ENCODE data around the gene TLL2. TPM values are rescaled to one million over a fixed set of nuclear protein-coding genes. Genes with fewer than 3 reads are reported as not detected.

The TLL2 gene
- total RNA-seq, 1 donor from 2014 or later = not detected

- Mint-ChIP-seq H3K27ac (ENCODE audit: unreplicated experiment) (no peak overlapping the region), H3K36me3 (ENCODE audit: unreplicated experiment) (no peaks in the 10 kb centered on the region), H3K9me3 (ENCODE audit: unreplicated experiment) (no peaks in the 10 kb centered on the region), H3K4me3 (ENCODE audit: unreplicated experiment) (no peak overlapping the region), H3K27me3 (ENCODE audit: unreplicated experiment) (peaks cover 11% of the 10 kb centered on the region), H3K4me1 (ENCODE audit: unreplicated experiment) (no peaks in the 10 kb centered on the region)
- DNase-seq (ENCODE audit: extremely low spot score, unreplicated experiment) = no peak
- no peak for TF ChIP-seq CTCF (IDR thresholded peaks at IDR 0.05)
Measured at GRCh38 chr10:96501985-96502384, 11.7 kb downstream of the TLL2 start.

GRCh38 chr10:96500519-96500918 is 13.2 kb downstream of the TLL2 start:
- H3K4me1 Mint-ChIP-seq (ENCODE audit: unreplicated experiment) = no peaks in the 10 kb centered on the region
- peak; percentile 51 for DNase-seq (ENCODE audit: extremely low spot score, unreplicated experiment)
- TF ChIP-seq CTCF (IDR thresholded peaks at IDR 0.05) = no peak
- H3K27me3 Mint-ChIP-seq (ENCODE audit: unreplicated experiment) = peaks cover 14% of the 10 kb centered on the region
- H3K27ac Mint-ChIP-seq (ENCODE audit: unreplicated experiment) = no peak overlapping the region
- H3K4me3 Mint-ChIP-seq (ENCODE audit: unreplicated experiment) = no peak overlapping the region
- no peaks in the 10 kb centered on the region for H3K9me3 Mint-ChIP-seq (ENCODE audit: unreplicated experiment)
- H3K36me3 Mint-ChIP-seq (ENCODE audit: unreplicated experiment) = no peaks in the 10 kb centered on the region

- no peaks in the 10 kb centered on the region for H3K36me3 Mint-ChIP-seq (ENCODE audit: unreplicated experiment)
- no peaks in the 10 kb centered on the region for H3K9me3 Mint-ChIP-seq (ENCODE audit: unreplicated experiment)
- H3K27ac Mint-ChIP-seq (ENCODE audit: unreplicated experiment) = no peak overlapping the region
- peaks cover 17% of the 10 kb centered on the region for H3K27me3 Mint-ChIP-seq (ENCODE audit: unreplicated experiment)
- no peaks in the 10 kb centered on the region for H3K4me1 Mint-ChIP-seq (ENCODE audit: unreplicated experiment)
- no peak for DNase-seq (ENCODE audit: extremely low spot score, unreplicated experiment)
- H3K4me3 Mint-ChIP-seq (ENCODE audit: unreplicated experiment) = no peak overlapping the region
- no peak for TF ChIP-seq CTCF (IDR thresholded peaks at IDR 0.05)
Measured at GRCh38 chr10:96500050-96500449, 13.7 kb downstream of the TLL2 start.

- Mint-ChIP-seq H3K36me3 (ENCODE audit: unreplicated experiment) (no peaks in the 10 kb centered on the region), H3K9me3 (ENCODE audit: unreplicated experiment) (no peaks in the 10 kb centered on the region), H3K27me3 (ENCODE audit: unreplicated experiment) (peaks cover 18% of the 10 kb centered on the region), H3K4me1 (ENCODE audit: unreplicated experiment) (no peaks in the 10 kb centered on the region), H3K4me3 (ENCODE audit: unreplicated experiment) (no peak overlapping the region), H3K27ac (ENCODE audit: unreplicated experiment) (no peak overlapping the region)
- no peak for TF ChIP-seq CTCF (IDR thresholded peaks at IDR 0.05)
- DNase-seq (ENCODE audit: extremely low spot score, unreplicated experiment) = peak; percentile 59
Measured at GRCh38 chr10:96497391-96497790, 16.3 kb downstream of the TLL2 start.

- TF ChIP-seq CTCF (IDR thresholded peaks at IDR 0.05) = no peak
- Mint-ChIP-seq H3K27me3 (ENCODE audit: unreplicated experiment) (peaks cover 17% of the 10 kb centered on the region), H3K27ac (ENCODE audit: unreplicated experiment) (no peak overlapping the region), H3K4me3 (ENCODE audit: unreplicated experiment) (no peak overlapping the region), H3K4me1 (ENCODE audit: unreplicated experiment) (no peaks in the 10 kb centered on the region), H3K36me3 (ENCODE audit: unreplicated experiment) (no peaks in the 10 kb centered on the region), H3K9me3 (ENCODE audit: unreplicated experiment) (no peaks in the 10 kb centered on the region)
- DNase-seq (ENCODE audit: extremely low spot score, unreplicated experiment) = peak; percentile 71
Measured at GRCh38 chr10:96496281-96496925, 17.3 kb downstream of the TLL2 start.

Data from osteocyte (in vitro differentiated cells).